ENCODE data around the gene RBM44.

DNA sequence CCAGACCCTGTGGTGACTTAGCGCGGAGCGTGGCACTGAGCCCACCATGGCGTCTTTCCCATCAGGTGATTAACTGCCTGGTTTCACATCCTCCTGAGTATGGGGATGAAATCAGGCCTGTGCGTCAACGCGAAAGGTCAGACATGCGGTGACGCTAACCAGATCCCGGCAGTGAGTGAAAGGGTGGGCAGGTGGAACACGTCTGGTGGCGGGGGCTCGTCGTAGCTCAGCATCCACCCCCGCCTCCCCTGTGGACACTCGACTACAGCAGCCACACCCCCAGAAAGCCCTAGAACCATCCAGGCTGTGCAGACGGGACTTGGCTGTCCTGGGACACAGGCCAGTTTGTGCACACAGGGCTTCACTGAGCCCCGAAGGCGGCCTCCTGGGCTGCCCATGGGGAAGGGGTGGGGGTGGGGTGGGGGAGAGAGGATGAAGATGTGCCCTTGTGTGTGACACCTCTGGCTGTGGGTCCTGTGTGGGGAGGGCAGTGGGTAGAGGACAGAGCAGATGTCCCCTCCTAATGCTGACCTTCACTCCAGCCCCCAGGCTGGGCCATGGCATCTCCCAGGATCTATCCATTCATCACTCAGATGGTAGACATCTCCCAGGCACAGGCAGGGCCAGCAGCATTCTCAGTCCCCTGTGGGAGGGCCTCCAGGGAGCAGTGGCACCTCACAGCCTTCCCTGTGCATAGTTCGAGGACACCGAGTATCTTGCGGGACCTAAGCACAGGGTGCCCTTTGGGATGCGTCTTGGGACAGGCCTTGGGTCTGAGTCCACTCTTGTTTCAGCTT is 88.3 kb downstream of the RBM44 start:
- TF ChIP-seq, protein P1, sequence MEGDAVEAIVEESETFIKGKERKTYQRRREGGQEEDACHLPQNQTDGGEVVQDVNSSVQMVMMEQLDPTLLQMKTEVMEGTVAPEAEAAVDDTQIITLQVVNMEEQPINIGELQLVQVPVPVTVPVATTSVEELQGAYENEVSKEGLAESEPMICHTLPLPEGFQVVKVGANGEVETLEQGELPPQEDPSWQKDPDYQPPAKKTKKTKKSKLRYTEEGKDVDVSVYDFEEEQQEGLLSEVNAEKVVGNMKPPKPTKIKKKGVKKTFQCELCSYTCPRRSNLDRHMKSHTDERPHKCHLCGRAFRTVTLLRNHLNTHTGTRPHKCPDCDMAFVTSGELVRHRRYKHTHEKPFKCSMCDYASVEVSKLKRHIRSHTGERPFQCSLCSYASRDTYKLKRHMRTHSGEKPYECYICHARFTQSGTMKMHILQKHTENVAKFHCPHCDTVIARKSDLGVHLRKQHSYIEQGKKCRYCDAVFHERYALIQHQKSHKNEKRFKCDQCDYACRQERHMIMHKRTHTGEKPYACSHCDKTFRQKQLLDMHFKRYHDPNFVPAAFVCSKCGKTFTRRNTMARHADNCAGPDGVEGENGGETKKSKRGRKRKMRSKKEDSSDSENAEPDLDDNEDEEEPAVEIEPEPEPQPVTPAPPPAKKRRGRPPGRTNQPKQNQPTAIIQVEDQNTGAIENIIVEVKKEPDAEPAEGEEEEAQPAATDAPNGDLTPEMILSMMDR (conservative IDR thresholded peaks at IDR 0.05 in 1 of 2, IDR thresholded peaks at IDR 0.05 in 1 of 2; ENCODE audit: low read depth in 1 of 2, low read length in 2 of 2): no peak
- no peak for TF ChIP-seq EZH2 (IDR thresholded peaks at IDR 0.05; ENCODE audit: low read length, missing control alignments)

All from fibroblast of lung (primary cell).